Kidney tubule cell (primary cell): ENCODE results near the gene PARP8.
A peak's percentile ranks its signal among the peaks of the same experiment; 100 is the strongest.
"Not testable (repeated sequence)": the region's sequence is repeated elsewhere in the genome, so short reads cannot be mapped to it uniquely, and the experiment has no call there.

Experiments used
- DNase-seq: peaks from one replicate; pipeline ENCODE4 v3.0.0-alpha.2; 2018; ENCODE audit warnings: low spot score

The PARP8 gene

GRCh38 chr5:50679554-50679953 is 13.1 kb downstream of the PARP8 start:
- DNase-seq: not testable (repeated sequence)

GRCh38 chr5:50684721-50685120 is 18.3 kb downstream of the PARP8 start:
- no peak for DNase-seq

- DNase-seq: no peak
Observed at GRCh38 chr5:50687548-50687947, 21.1 kb downstream of the PARP8 start.

- DNase-seq: no peak
Observed at GRCh38 chr5:50691399-50692016, 25.1 kb downstream of the PARP8 start.

GRCh38 chr5:50694027-50694590 is 27.7 kb downstream of the PARP8 start:
- no peak for DNase-seq

GRCh38 chr5:50694626-50695025 is 28.2 kb downstream of the PARP8 start:
- not testable (repeated sequence) for DNase-seq

- no peak for DNase-seq
Observed at GRCh38 chr5:50697739-50698138, 31.3 kb downstream of the PARP8 start.

GRCh38 chr5:50699737-50700136 is 33.3 kb downstream of the PARP8 start:
- peak; percentile 73 for DNase-seq

GRCh38 chr5:50700706-50701105 is 34.3 kb downstream of the PARP8 start:
- peak; percentile 35 for DNase-seq

- no peak for DNase-seq
Observed at GRCh38 chr5:50702615-50703366, 36.4 kb downstream of the PARP8 start.

GRCh38 chr5:50703367-50703666 is 36.9 kb downstream of the PARP8 start:
- DNase-seq: no peak

GRCh38 chr5:50704730-50705129 is 38.3 kb downstream of the PARP8 start:
- DNase-seq: no peak

GRCh38 chr5:50709471-50709870 is 43.0 kb downstream of the PARP8 start:
- peak; percentile 22 for DNase-seq

GRCh38 chr5:50710838-50711237 is 44.4 kb downstream of the PARP8 start:
- DNase-seq: no peak

- DNase-seq: peak; percentile 71
Observed at GRCh38 chr5:50711280-50711679, 44.8 kb downstream of the PARP8 start.

GRCh38 chr5:50712479-50712878 is 46.0 kb downstream of the PARP8 start:
- DNase-seq: no peak

- DNase-seq: no peak
Observed at GRCh38 chr5:50715001-50715400, 48.6 kb downstream of the PARP8 start.

GRCh38 chr5:50716134-50716533 is 49.7 kb downstream of the PARP8 start:
- DNase-seq: no peak

GRCh38 chr5:50717651-50718050 is 51.2 kb downstream of the PARP8 start:
- DNase-seq: peak; percentile 90

GRCh38 chr5:50720061-50720710 is 53.7 kb downstream of the PARP8 start:
- no peak for DNase-seq

- no peak for DNase-seq
Observed at GRCh38 chr5:50722223-50722622, 55.8 kb downstream of the PARP8 start.

GRCh38 chr5:50724262-50724661 is 57.8 kb downstream of the PARP8 start:
- DNase-seq: no peak

GRCh38 chr5:50725800-50726474 is 59.5 kb downstream of the PARP8 start:
- DNase-seq: no peak
